BE2C (cell line): ENCODE measurements around the gene ITGAE.

Source experiments
- DNase-seq: peaks from one replicate; pipeline ENCODE4 v3.0.0-alpha.2; 2020
- H3K27me3 ChIP-seq: fragments of 250-450 bp; sonication (Bioruptor Pico); 2 replicates; pipeline ENCODE4 v1.5.1; 2020; ENCODE audit warnings: mild to moderate bottlenecking
- H3K36me3 ChIP-seq: fragments of 250-450 bp; sonication (Bioruptor Pico); 2 replicates; pipeline ENCODE4 v1.5.1; 2020; ENCODE audit warnings: mild to moderate bottlenecking
- H3K4me1 ChIP-seq: fragments of 250-450 bp; sonication (Bioruptor Pico); 2 replicates; pipeline ENCODE4 v1.5.1; 2020
- H3K4me3 ChIP-seq: 2 replicates; pipeline ENCODE4 v1.5.1; 2011; ENCODE audit warnings: low read depth, low read length
- H3K9me3 ChIP-seq: fragments of 250-450 bp; sonication (Bioruptor Pico); 2 replicates; pipeline ENCODE4 v1.5.1; 2020
- CTCF ChIP-seq: IDR thresholded peaks from 2 replicates; pipeline ENCODE4 v1.5.1; 2012; ENCODE audit warnings: mild to moderate bottlenecking, low read depth, low read length

The ITGAE gene

GRCh38 chr17:3773511-3773910 lies 27.5 kb downstream of the ITGAE start:
- H3K36me3 ChIP-seq = no peaks in the 10 kb centered on the region
- H3K4me3 ChIP-seq = no peak overlapping the region
- H3K9me3 ChIP-seq = no peaks in the 10 kb centered on the region
- H3K4me1 ChIP-seq = no peaks in the 10 kb centered on the region
- no peak for DNase-seq
- H3K27me3 ChIP-seq = no peaks in the 10 kb centered on the region
- no peak for TF ChIP-seq CTCF

GRCh38 chr17:3772764-3773163 lies 28.2 kb downstream of the ITGAE start:
- Histone ChIP-seq H3K36me3 (no peaks in the 10 kb centered on the region), H3K4me3 (no peak overlapping the region), H3K4me1 (no peaks in the 10 kb centered on the region), H3K9me3 (no peaks in the 10 kb centered on the region), H3K27me3 (no peaks in the 10 kb centered on the region)
- no peak for TF ChIP-seq CTCF
- no peak for DNase-seq

- no peaks in the 10 kb centered on the region for H3K4me1 ChIP-seq
- no peak overlapping the region for H3K4me3 ChIP-seq
- no peaks in the 10 kb centered on the region for H3K36me3 ChIP-seq
- H3K27me3 ChIP-seq = no peaks in the 10 kb centered on the region
- no peak for TF ChIP-seq CTCF
- no peaks in the 10 kb centered on the region for H3K9me3 ChIP-seq
- no peak for DNase-seq
Observed at GRCh38 chr17:3771140-3771539, 29.8 kb downstream of the ITGAE start.

- H3K27me3 ChIP-seq = no peaks in the 10 kb centered on the region
- no peak overlapping the region for H3K4me3 ChIP-seq
- H3K4me1 ChIP-seq = no peaks in the 10 kb centered on the region
- H3K9me3 ChIP-seq = no peaks in the 10 kb centered on the region
- no peaks in the 10 kb centered on the region for H3K36me3 ChIP-seq
- DNase-seq = no peak
- TF ChIP-seq CTCF = no peak
Observed at GRCh38 chr17:3770466-3770865, 30.5 kb downstream of the ITGAE start.

GRCh38 chr17:3768769-3769168 lies 32.2 kb downstream of the ITGAE start:
- DNase-seq = no peak
- Histone ChIP-seq H3K27me3 (no peaks in the 10 kb centered on the region), H3K4me1 (no peaks in the 10 kb centered on the region), H3K4me3 (no peak overlapping the region), H3K9me3 (no peaks in the 10 kb centered on the region), H3K36me3 (no peaks in the 10 kb centered on the region)
- no peak for TF ChIP-seq CTCF

- no peak for DNase-seq
- TF ChIP-seq CTCF = no peak
- H3K4me1 ChIP-seq = no peaks in the 10 kb centered on the region
Observed at GRCh38 chr17:3768341-3768740, 32.6 kb downstream of the ITGAE start.

More at GRCh38 chr17:3768341-3768740, 32.6 kb downstream of the ITGAE start:
- H3K9me3 ChIP-seq = no peaks in the 10 kb centered on the region
- no peaks in the 10 kb centered on the region for H3K27me3 ChIP-seq
- H3K4me3 ChIP-seq = no peak overlapping the region
- no peaks in the 10 kb centered on the region for H3K36me3 ChIP-seq
